Mesodermal cell (in vitro differentiated cells): ENCODE results near the gene GPR22. TPM values are rescaled to one million over a fixed set of nuclear protein-coding genes. Genes with fewer than 3 reads are reported as not detected.

Source experiments
- H3K27ac ChIP-seq: 2 replicates; pipeline ENCODE4 v1.7.0; 2013; ENCODE audit warnings: mild to moderate bottlenecking, low read depth, low read length, moderate library complexity; ENCODE audit not compliant: severe bottlenecking
- H3K36me3 ChIP-seq: 2 replicates; pipeline ENCODE4 v1.7.1; 2013; ENCODE audit warnings: mild to moderate bottlenecking, low read length, moderate library complexity; ENCODE audit not compliant: control insufficient read depth, insufficient read depth
- H3K4me1 ChIP-seq: one replicate; pipeline ENCODE4 v1.7.1; 2013; ENCODE audit warnings: mild to moderate bottlenecking, low read length; ENCODE audit not compliant: insufficient read depth, control insufficient read depth, poor library complexity, severe bottlenecking
- H3K4me3 ChIP-seq: 2 replicates; pipeline ENCODE4 v1.7.0; 2013; ENCODE audit warnings: low read length, control low read depth, mild to moderate bottlenecking; ENCODE audit not compliant: insufficient read depth, poor library complexity, severe bottlenecking; ENCODE audit errors: extremely low read depth
- H3K9me3 ChIP-seq: 2 replicates; pipeline ENCODE4 v1.7.1; 2013; ENCODE audit warnings: mild to moderate bottlenecking, low read length, moderate library complexity; ENCODE audit not compliant: control insufficient read depth
- WGBS, 2 experiments: methylation state at CpG; one replicate each; pipeline ENCODE4 v1.1.5; 2013; ENCODE audit warnings: missing lambda C conversion rate in 2 of 2; ENCODE audit not compliant: insufficient coverage in 2 of 2; 5-methylcytosine and 5-hydroxymethylcytosine counted together
- polyA plus RNA-seq, 2 experiments: library from polyadenylated mRNA; stranded (reverse); fragments of 50-300 nt; gene quantifications; one replicate each; pipeline ENCODE4 v1.2.3, GENCODE V29; 2013

The GPR22 gene
- not detected for polyA plus RNA-seq (2013, experiment 1 of 2)
- polyA plus RNA-seq (2013, experiment 2 of 2) = not detected

GRCh38 chr7:107469929-107470328 is at the start of gene GPR22:
GPR22 (plus strand) TSS chr7:107470057; CDS start chr7:107474061, 4,004 bp downstream.
- H3K4me3 ChIP-seq = no peak within 1 kb of the TSS
- WGBS, 2 experiments = 80 to 82% methylated on average over 3 to 4 of the region's 4 CpGs
- no peaks in the 10 kb centered on the region for H3K36me3 ChIP-seq
- no peak within 1 kb of the TSS for H3K27ac ChIP-seq
- H3K9me3 ChIP-seq = no peaks in the 10 kb centered on the region
- H3K4me1 ChIP-seq = no peaks in the 10 kb centered on the region

- Histone ChIP-seq H3K36me3 (peaks cover 3% of the 10 kb centered on the region), H3K4me1 (no peaks in the 10 kb centered on the region), H3K9me3 (no peaks in the 10 kb centered on the region), H3K4me3 (no peak overlapping the region), H3K27ac (no peak overlapping the region)
- 86 to 95% methylated on average over 5 of the region's 5 CpGs for WGBS, 2 experiments
These were observed 42.4 kb upstream of the GPR22 start for GRCh38 chr7:107427462-107427861.

GRCh38 chr7:107428642-107429041 is 41.2 kb upstream of the GPR22 start:
- H3K4me1 ChIP-seq = no peaks in the 10 kb centered on the region
- H3K9me3 ChIP-seq = peaks cover 5% of the 10 kb centered on the region
- H3K27ac ChIP-seq = no peak overlapping the region
- peaks cover 3% of the 10 kb centered on the region for H3K36me3 ChIP-seq
- no peak overlapping the region for H3K4me3 ChIP-seq
- WGBS, 2 experiments = no CpG with 5 or more reads among the region's 1 CpG

- no peaks in the 10 kb centered on the region for H3K4me1 ChIP-seq
- H3K9me3 ChIP-seq = peaks cover 5% of the 10 kb centered on the region
- no peak overlapping the region for H3K4me3 ChIP-seq
- H3K27ac ChIP-seq = no peak overlapping the region
- peaks cover 3% of the 10 kb centered on the region for H3K36me3 ChIP-seq
These were observed 39.8 kb upstream of the GPR22 start for GRCh38 chr7:107430057-107430456.

GRCh38 chr7:107432261-107432660 is 37.6 kb upstream of the GPR22 start:
- H3K9me3 ChIP-seq = peaks cover 5% of the 10 kb centered on the region
- H3K36me3 ChIP-seq = no peaks in the 10 kb centered on the region
- H3K4me1 ChIP-seq = no peaks in the 10 kb centered on the region
- WGBS, 2 experiments = 100% methylated on average over 1 of the region's 1 CpG; no CpG with 5 or more reads in 1 of the 2 experiments
- no peak overlapping the region for H3K4me3 ChIP-seq
- no peak overlapping the region for H3K27ac ChIP-seq

- no CpG with 5 or more reads among the region's 1 CpG for WGBS, 2 experiments
- Histone ChIP-seq H3K4me1 (no peaks in the 10 kb centered on the region), H3K4me3 (no peak overlapping the region)
These were observed 34.1 kb upstream of the GPR22 start for GRCh38 chr7:107435749-107436148.

GRCh38 chr7:107439025-107439424 is 30.8 kb upstream of the GPR22 start:
- H3K4me3 ChIP-seq = no peak overlapping the region
- H3K27ac ChIP-seq = no peak overlapping the region
- H3K9me3 ChIP-seq = no peaks in the 10 kb centered on the region
- no peaks in the 10 kb centered on the region for H3K4me1 ChIP-seq
- no peaks in the 10 kb centered on the region for H3K36me3 ChIP-seq
- 90 to 97% methylated on average over 3 to 4 of the region's 5 CpGs for WGBS, 2 experiments

More at GRCh38 chr7:107435749-107436148, 34.1 kb upstream of the GPR22 start:
- H3K36me3 ChIP-seq = no peaks in the 10 kb centered on the region
- H3K9me3 ChIP-seq = peaks cover 5% of the 10 kb centered on the region
- H3K27ac ChIP-seq = no peak overlapping the region

GRCh38 chr7:107441581-107442422 is 28.1 kb upstream of the GPR22 start:
- Histone ChIP-seq H3K36me3 (no peaks in the 10 kb centered on the region), H3K27ac (no peak overlapping the region), H3K9me3 (no peaks in the 10 kb centered on the region), H3K4me3 (no peak overlapping the region), H3K4me1 (no peaks in the 10 kb centered on the region)

GRCh38 chr7:107442678-107443077 is 27.2 kb upstream of the GPR22 start:
- Histone ChIP-seq H3K36me3 (no peaks in the 10 kb centered on the region), H3K4me3 (no peak overlapping the region), H3K9me3 (no peaks in the 10 kb centered on the region), H3K4me1 (peaks cover 3% of the 10 kb centered on the region), H3K27ac (no peak overlapping the region)
- no CpG with 5 or more reads among the region's 1 CpG for WGBS, 2 experiments

GRCh38 chr7:107446531-107446930 is 23.3 kb upstream of the GPR22 start:
- 67 to 80% methylated on average over 1 of the region's 1 CpG for WGBS, 2 experiments

GRCh38 chr7:107446988-107447387 is 22.9 kb upstream of the GPR22 start:
- no peak overlapping the region for H3K27ac ChIP-seq
- 64 to 71% methylated on average over 1 of the region's 1 CpG for WGBS, 2 experiments
- no peaks in the 10 kb centered on the region for H3K9me3 ChIP-seq
- H3K36me3 ChIP-seq = no peaks in the 10 kb centered on the region
- H3K4me3 ChIP-seq = no peak overlapping the region
- peaks cover 3% of the 10 kb centered on the region for H3K4me1 ChIP-seq

More at GRCh38 chr7:107446531-107446930, 23.3 kb upstream of the GPR22 start:
- H3K36me3 ChIP-seq = no peaks in the 10 kb centered on the region
- no peak overlapping the region for H3K4me3 ChIP-seq
- H3K9me3 ChIP-seq = no peaks in the 10 kb centered on the region
- no peak overlapping the region for H3K27ac ChIP-seq
- H3K4me1 ChIP-seq = peaks cover 3% of the 10 kb centered on the region
